Endothelial cell of umbilical vein (primary cell): ENCODE measurements around the gene ISLR. TPM values are rescaled to one million over a fixed set of nuclear protein-coding genes. Genes with fewer than 3 reads are reported as not detected.

Source experiments
- BruUV-seq: library from RNA; stranded (reverse); fragments of 400-500 nt; replicated peaks from 2 replicates; lab custom pipeline; 2021; lab: Mats Ljungman, UMichigan
- CTCF ChIA-PET: fragments of 300-600, 350-600 bp; sonication (Branson Sonifier 250); formaldehyde crosslinking; loops from one replicate; lab custom pipeline; 2021; ENCODE audit warnings: antibody characterized with exemption, inconsistent platforms; lab: Charles Lee
- POLR2A ChIA-PET: fragments of 300-600, 350-600 bp; sonication (Branson Sonifier 250); formaldehyde crosslinking; loops from one replicate; lab custom pipeline; 2021; ENCODE audit warnings: antibody characterized with exemption, inconsistent platforms; lab: Charles Lee
- DNase-seq: peaks from one replicate; pipeline ENCODE4 v3.0.0-alpha.2; 2011; ENCODE audit warnings: low read depth, low spot score
- FAIRE-seq: peaks from 2 replicates; lab custom pipeline; 2011; peaks lifted over from hg19 to GRCh38; lab: Jason Lieb, UNC
- H2AFZ ChIP-seq: 2 replicates; pipeline ENCODE4 v1.6.0; 2012; ENCODE audit warnings: low read depth, low read length, control low read depth, inconsistent platforms
- H3K27ac ChIP-seq: 2 replicates; pipeline ENCODE4 v1.5.1; 2011; ENCODE audit warnings: low read depth, mild to moderate bottlenecking, control low read depth, low read length, moderate library complexity; ENCODE audit not compliant: insufficient read depth
- H3K27me3 ChIP-seq, 2 experiments: 2 replicates each; pipeline versions ENCODE4 v1.6.0 to v1.6.1; 2011; ENCODE audit warnings: low read length in 2 of 2, mixed read lengths in 1 of 2; ENCODE audit not compliant: control insufficient read depth in 2 of 2, insufficient read depth in 2 of 2
- H3K36me3 ChIP-seq, 2 experiments: 2 replicates in 1 of 2; 3 replicates in 1 of 2; pipeline ENCODE4 v1.5.1; 2011; ENCODE audit warnings: low read length in 2 of 2, mild to moderate bottlenecking in 1 of 2, moderate library complexity in 1 of 2; ENCODE audit not compliant: control insufficient read depth in 2 of 2, insufficient read depth in 2 of 2; ENCODE audit errors: extremely low read depth in 1 of 2
- H3K4me1 ChIP-seq: 3 replicates; pipeline ENCODE4 v1.5.1; 2011; ENCODE audit warnings: mild to moderate bottlenecking, low read length; ENCODE audit not compliant: control insufficient read depth, insufficient read depth; ENCODE audit errors: extremely low read depth
- H3K4me2 ChIP-seq: 2 replicates; pipeline ENCODE4 v1.6.1; 2011; ENCODE audit warnings: low read length, control low read depth, mixed read lengths; ENCODE audit not compliant: insufficient read depth
- H3K4me3 ChIP-seq, 3 experiments: fragments of 200-600 bp in 1 of 3; sonication (generic), shearing (Covaris generic) in 1 of 3; replicated peaks in 1 of 3; 2 replicates each; pipeline ENCODE4 v1.5.1; 2011 to 2016; ENCODE audit warnings: control low read depth in 3 of 3, low read length in 3 of 3, mild to moderate bottlenecking in 2 of 3, inconsistent platforms in 1 of 3, low read depth in 1 of 3, moderate library complexity in 1 of 3; ENCODE audit not compliant: insufficient read depth in 1 of 3
- H3K79me2 ChIP-seq: 2 replicates; pipeline ENCODE4 v1.6.0; 2012; ENCODE audit warnings: low read length, inconsistent platforms; ENCODE audit not compliant: control insufficient read depth, insufficient read depth
- H3K9ac ChIP-seq: replicated peaks from 2 replicates; pipeline ENCODE3; 2011; ENCODE audit warnings: low read length, control low read depth; ENCODE audit not compliant: insufficient read depth; ENCODE audit errors: extremely low read depth
- H3K9me1 ChIP-seq: replicated peaks from 3 replicates; pipeline ENCODE4 v1.6.0; 2011; ENCODE audit warnings: mild to moderate bottlenecking, low read length; ENCODE audit not compliant: control insufficient read depth, insufficient read depth; ENCODE audit errors: extremely low read depth
- H3K9me3 ChIP-seq: replicated peaks from 2 replicates; pipeline ENCODE4 v1.5.1; 2012; ENCODE audit warnings: low read length, inconsistent platforms; ENCODE audit not compliant: control insufficient read depth, insufficient read depth
- H4K20me1 ChIP-seq: replicated peaks from 2 replicates; pipeline ENCODE3; 2011; ENCODE audit warnings: mild to moderate bottlenecking, low read length; ENCODE audit not compliant: control insufficient read depth, insufficient read depth; ENCODE audit errors: extremely low read depth
- CTCF ChIP-seq, 2 donors: IDR thresholded peaks; 1 replicate in 1 of 2; 2 replicates in 1 of 2; pipeline ENCODE4 v1.5.1; 2011; ENCODE audit warnings: low read length in 2 of 2, mild to moderate bottlenecking in 2 of 2, moderate library complexity in 2 of 2, control low read depth in 1 of 2, inconsistent platforms in 1 of 2, low read depth in 1 of 2; ENCODE audit not compliant: insufficient read depth in 1 of 2; ENCODE audit errors: extremely low read depth in 1 of 2
- EZH2 ChIP-seq: IDR thresholded peaks from 2 replicates; pipeline ENCODE4 v1.6.1; 2012; ENCODE audit warnings: borderline replicate concordance, low read depth, mild to moderate bottlenecking, moderate library complexity, low read length, inconsistent platforms; ENCODE audit not compliant: severe bottlenecking
- FOS ChIP-seq: IDR thresholded peaks from 2 replicates; pipeline ENCODE4 v1.6.1; 2011; ENCODE audit warnings: mild to moderate bottlenecking, low read length, moderate library complexity, borderline replicate concordance; ENCODE audit not compliant: insufficient read depth
- GATA2 ChIP-seq: IDR thresholded peaks from 2 replicates; pipeline ENCODE4 v1.7.0; 2011; ENCODE audit warnings: low read depth, mild to moderate bottlenecking, moderate library complexity, mixed read lengths, low read length; ENCODE audit not compliant: insufficient read length, insufficient read depth
- JUN ChIP-seq: IDR thresholded peaks from 2 replicates; pipeline ENCODE4 v1.6.1; 2011; ENCODE audit warnings: borderline replicate concordance, low read depth; ENCODE audit not compliant: insufficient read length, insufficient read depth
- MAX ChIP-seq: IDR thresholded peaks from 2 replicates; pipeline ENCODE4 v1.6.1; 2011; ENCODE audit not compliant: insufficient read depth, insufficient read length
- MYC ChIP-seq: IDR thresholded peaks from one replicate; pipeline ENCODE4 v1.6.1; 2011; ENCODE audit warnings: mild to moderate bottlenecking, low read depth, low read length
- POLR2A ChIP-seq: IDR thresholded peaks from 2 replicates; pipeline ENCODE4 v1.6.1; 2012; ENCODE audit warnings: low read depth, mild to moderate bottlenecking, control low read depth, low read length
- POLR2AphosphoS5 ChIP-seq: IDR thresholded peaks from 2 replicates; pipeline ENCODE4 v1.6.1; 2012; ENCODE audit warnings: low read depth, mild to moderate bottlenecking, control low read depth, low read length, moderate library complexity; ENCODE audit not compliant: insufficient read depth
- dilution Hi-C: fragments of 300-500 bp; cut with MboI; formaldehyde crosslinking; loops from one replicate; pipeline ENCODE4 v1.15.0; 2019; ENCODE audit warnings: low sequenced_read_pairs; ENCODE audit not compliant: extremely low pct_ligation_motif_present
- intact Hi-C: fragments of 100-400 bp; cut with micrococcal nuclease; formaldehyde crosslinking; loops from one replicate; pipeline ENCODE4 v1.10.0; 2022
- polyA plus RNA-seq, 4 experiments: library from polyadenylated mRNA; depleted of rRNA in 3 of 4; stranded (reverse) in 3 of 4; unstranded in 1 of 4; fragments of >200 nt; gene quantifications; 2 replicates each; pipeline versions ENCODE4 v1.2.1 to v1.2.3, GENCODE V29; 2011 to 2012; ENCODE audit warnings: missing spikeins in 1 of 4
- total RNA-seq: library from RNA; stranded (reverse); gene quantifications from 2 replicates; pipeline ENCODE4 v1.2.3, GENCODE V29; 2021

ISLR gene
- total and polyA plus RNA-seq, 2 donors (not counting 3 experiments of a cell fraction or from before 2014, with no cell fraction given), result not detected

DNA sequence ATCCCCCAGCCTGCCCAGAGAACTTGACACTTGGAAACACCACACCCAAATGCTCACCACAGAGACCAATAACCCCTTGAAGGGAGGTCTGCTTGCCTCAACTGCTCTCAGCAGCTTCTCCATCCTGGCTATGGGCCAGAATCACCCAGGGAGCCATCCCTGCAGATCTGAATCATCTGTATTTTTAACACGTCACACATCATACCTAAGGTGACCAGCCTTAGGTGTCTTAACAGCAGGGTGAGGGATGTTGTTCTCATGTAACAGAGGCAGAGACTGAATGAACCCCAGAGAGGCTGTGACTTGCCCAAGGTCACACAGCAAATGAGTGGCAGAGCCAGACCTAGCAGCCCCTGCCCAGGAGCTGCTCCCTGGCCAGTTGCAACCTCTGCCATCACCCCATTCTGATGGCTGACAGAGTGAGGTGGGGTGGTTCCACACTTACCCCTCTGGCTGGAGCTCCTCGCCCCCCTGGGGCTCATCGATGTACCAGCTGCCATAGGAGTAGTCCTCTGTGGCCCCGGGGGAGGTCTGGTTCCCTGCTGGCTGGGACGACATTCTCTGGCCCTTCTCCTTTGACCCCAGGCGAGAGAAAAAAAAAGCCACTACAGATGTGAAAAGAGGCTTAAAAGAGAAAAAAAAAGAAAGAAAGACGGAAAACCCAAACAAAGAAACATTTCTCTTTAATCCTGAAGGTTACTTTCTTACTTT lies 28.4 kb downstream of the ISLR start:
- no peaks in the 10 kb centered on the region for H3K79me2 ChIP-seq
- H4K20me1 ChIP-seq, result no peaks in the 10 kb centered on the region
- H3K9me1 ChIP-seq, result no peaks in the 10 kb centered on the region
- no peak for TF ChIP-seq MYC
- TF ChIP-seq FOS, result no peak
- TF ChIP-seq CTCF (IDR thresholded peaks at IDR 0.05; ENCODE audit: extremely low read depth in 1 of 2, insufficient read depth in 1 of 2, low read depth in 1 of 2, low read length in 2 of 2), result no peak
- no peak for TF ChIP-seq EZH2
- no peak for TF ChIP-seq POLR2A
- no peak for TF ChIP-seq MAX
- TF ChIP-seq GATA2, result no peak
- TF ChIP-seq JUN, result no peak
- TF ChIP-seq POLR2AphosphoS5, result no peak
- intact Hi-C loops, result no loop called here
- DNase-seq (no peak), FAIRE-seq (no peak)
- H2AFZ ChIP-seq, result no peak overlapping the region
- H3K9me3 ChIP-seq, result no peaks in the 10 kb centered on the region
- CTCF ChIA-PET, result no interaction called here
- H3K36me3 ChIP-seq, result no peaks in the 10 kb centered on the region
- no peak overlapping the region for H3K4me2 ChIP-seq
- POLR2A ChIA-PET, result no interaction called here
- BruUV-seq, result no TSS peak
- no peak overlapping the region for H3K4me3 ChIP-seq
- H3K4me1 ChIP-seq, result peaks cover 3% of the 10 kb centered on the region
- no peak overlapping the region for H3K9ac ChIP-seq
- H3K27ac ChIP-seq, result no peak overlapping the region
- H3K27me3 ChIP-seq, result peaks cover 0 to 3% of the 10 kb centered on the region in 2 experiments
- dilution Hi-C loops, result no loop called here
